M059J (cell line): ENCODE results near the gene THYN1. TPM values are rescaled to one million over a fixed set of nuclear protein-coding genes. Genes with fewer than 3 reads are reported as not detected.
A peak's percentile ranks its signal among the peaks of the same experiment; 100 is the strongest.

Source experiments
- DNase-seq: peaks from one replicate; pipeline ENCODE4 v3.0.0-alpha.2; 2012; ENCODE audit warnings: low read depth
- total RNA-seq: library from RNA; depleted of rRNA; stranded (reverse); fragments of >200 nt; shearing (Covaris generic); gene quantifications from 2 replicates; pipeline ENCODE4 v1.2.3, GENCODE V29; 2014

Gene THYN1
- total RNA-seq, 1 experiment from 2014 or later: 71.5 TPM

DNA sequence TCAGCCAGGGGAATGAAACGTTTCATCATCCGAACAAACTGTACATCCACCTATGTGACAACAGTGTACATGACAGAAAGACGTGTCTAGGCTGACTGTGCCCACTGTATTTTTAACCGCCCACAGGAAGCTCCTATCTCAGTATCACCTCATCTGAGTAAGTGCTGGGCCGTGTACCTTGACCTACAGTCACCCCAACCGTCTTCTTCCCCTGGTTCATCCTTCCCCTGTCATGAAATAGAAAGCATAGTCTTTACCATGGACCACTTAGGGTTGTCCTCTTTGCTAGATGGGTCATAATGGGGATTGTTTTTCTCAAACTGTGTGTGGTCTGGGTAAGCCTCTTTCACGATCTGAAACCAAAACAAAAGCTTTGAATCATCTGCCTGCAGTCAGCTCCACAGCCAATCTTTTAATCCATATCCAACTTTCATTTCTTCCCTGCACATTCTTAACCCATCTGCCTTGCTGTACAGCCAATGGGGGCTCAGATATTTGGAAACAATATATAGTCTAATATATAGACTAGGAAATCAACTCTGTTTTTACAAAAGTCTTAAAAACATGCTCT lies 4.2 kb downstream of the THYN1 start:
- no peak for DNase-seq

DNA sequence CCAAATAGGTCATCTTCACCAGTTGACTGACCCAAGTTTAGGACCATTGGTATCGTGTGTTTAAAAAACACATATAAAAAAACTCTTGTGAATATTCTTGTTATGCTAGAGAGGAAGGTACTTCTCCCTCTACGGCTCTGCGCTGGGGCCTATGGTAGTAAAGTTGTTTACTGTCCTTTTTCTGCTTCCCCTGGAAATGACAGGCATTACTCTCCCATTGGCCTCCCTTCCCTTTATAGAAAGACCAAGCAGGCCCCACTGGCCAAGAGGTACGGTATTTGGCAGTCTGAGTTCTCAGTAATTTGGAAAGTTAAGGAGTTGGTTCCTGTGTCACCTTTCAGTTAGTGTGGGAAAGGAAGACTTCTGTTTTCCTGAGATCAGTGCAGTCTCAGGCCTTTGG lies 6.5 kb downstream of the THYN1 start:
- no peak for DNase-seq

DNA sequence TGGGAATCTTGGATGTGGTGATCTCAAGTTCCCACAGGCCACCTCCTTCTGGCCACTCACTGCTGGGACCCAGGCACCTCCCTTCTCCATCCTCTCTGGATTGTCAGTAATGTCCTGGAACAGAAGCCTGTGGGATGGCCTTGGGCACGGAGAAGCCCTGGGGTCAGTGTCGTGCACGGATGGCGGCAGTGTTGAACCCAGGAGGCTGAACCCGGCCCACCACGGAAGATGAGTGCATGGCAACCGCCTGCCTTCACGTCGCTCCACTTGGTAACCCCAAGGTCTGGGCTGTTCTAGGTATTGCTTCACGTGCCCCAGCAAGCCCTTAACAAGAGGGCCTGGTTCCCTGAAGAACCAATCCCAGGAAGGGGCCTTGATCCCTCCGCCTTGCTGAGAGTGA lies 7.1 kb downstream of the THYN1 start:
- no peak for DNase-seq

DNA sequence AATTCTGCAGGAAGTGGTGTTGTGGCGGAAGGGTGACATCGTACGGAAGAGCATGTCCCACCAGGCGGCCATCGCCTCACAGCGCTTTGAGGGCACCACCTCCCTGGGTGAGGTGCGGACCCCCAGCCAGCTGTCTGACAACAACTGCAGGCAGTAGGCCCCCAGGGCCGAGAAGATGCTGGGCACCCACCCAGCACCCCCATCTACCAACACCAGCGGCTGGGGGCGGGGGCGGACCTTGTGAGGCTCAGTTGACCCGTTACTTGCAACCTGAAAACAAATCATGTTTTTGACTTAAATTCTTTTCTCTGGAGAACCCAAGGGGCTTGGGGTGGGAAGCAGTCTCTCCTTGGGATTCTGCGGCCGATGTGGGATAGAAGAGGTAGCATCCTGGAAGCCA lies 7.7 kb downstream of the THYN1 start:
- no peak for DNase-seq

DNA sequence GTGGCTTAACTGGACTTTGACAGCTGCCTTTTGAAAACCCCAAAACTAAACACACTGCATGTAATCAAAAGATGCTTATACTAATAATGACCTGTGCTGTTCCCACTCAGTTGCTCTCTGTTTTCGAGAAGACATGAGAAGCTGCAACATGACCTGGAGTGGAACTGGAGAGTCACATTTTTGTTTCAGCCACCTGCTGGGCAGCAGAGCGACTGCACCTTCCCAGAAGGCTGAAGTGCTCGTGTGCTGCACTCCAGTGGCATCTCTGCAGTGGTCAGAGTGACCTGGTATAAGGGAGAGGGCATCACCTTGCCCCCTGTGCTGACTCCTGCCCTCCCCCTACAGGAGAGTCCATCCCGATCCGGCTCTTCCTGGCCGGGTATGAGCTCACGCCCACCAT lies 8.6 kb downstream of the THYN1 start:
- no peak for DNase-seq

DNA sequence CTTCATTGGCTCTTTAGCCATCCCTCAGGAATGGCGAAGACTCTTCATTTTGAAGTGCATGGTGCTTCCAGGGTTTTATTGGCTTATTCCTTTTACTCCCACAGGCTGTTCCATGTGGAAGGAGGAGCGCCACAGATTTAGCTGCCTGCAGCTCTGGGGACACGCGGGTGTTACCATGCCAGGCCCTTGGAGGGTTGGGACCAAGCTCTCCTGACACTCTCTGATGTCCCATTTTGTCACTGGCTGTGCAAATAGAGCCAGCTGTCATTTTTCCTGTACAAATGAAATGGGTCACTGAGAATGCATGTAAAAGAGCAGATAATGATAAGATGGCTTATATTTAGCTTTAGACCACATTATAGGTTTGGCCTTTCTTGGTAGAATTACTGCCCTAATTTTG lies 9.2 kb downstream of the THYN1 start:
- DNase-seq: no peak

DNA sequence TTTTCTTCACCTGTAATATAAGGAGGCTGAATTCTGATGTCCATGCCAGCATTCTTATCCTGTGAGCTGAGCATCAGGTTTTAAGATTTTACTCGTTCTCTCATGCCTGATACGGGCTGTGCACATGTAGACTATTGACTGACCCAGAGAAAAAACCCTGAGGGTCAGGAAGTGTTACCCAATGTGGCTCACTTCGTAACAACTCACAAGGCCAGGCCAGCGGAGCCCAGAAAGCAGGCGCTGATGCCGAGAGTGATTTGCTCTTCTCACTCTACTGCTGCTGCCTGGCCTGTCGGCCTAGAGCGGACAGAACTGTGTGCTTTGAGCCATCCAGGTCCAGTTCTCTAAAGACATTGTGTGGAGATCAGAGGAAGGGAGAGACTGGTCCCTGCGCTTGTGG lies 10.8 kb downstream of the THYN1 start:
- no peak for DNase-seq

DNA sequence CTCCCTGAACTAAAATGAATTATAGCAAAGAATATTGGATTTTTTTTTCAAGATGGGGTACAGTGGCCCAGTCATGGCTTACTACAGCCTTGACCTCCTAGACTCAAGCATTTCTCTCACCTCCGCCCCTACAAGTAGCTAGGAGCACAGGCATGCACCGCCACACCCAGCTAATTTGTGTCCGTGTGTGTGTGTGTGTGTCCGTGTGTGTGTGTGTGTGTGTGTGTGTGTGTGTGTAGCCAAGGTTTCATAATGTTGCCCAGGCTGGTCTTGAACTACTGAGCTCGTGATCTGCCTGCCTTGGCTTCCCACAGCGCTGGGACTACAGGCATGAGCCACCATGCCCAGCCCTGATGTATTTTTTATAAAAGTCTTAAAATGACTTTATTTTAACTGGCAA lies 12.6 kb downstream of the THYN1 start:
- DNase-seq: no peak

DNA sequence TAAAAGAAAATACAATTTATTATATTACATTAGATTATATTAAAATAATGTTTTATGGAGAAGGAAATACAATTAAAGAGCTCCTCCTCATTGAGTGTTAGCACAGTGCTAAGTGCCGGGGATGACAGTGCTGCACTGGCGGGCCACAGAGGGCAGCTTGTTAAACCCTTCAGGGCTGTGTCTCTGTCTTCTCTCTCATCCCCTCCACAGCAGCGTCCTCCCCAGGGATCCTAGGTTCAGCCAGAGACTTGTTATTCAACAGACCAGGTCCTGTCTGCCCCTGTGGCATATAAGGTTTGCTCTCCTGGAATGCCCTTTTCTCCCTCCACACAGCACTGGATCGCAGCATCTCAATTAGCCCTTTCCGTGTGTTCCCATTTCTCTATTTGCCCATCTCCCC lies 14.2 kb downstream of the THYN1 start:
- no peak for DNase-seq

DNA sequence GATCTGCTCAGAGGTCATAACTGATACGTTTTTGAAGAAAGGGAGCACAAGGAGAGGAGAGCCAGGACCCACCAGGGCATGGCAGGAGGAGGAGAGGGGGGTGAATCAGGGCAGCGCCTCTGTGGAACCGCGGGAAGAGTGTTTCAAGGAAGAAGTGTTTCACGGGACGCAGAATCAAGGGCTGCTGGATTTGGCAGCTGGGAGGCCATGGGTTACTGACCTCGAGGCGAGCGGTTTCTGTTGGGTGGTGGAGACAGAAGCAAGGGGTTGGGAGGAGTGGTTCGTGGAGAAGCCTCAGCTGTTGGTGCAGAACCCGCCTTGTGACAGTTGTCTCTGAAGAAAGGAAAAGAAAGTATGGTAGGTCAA lies 15.6 kb downstream of the THYN1 start:
- no peak for DNase-seq

DNA sequence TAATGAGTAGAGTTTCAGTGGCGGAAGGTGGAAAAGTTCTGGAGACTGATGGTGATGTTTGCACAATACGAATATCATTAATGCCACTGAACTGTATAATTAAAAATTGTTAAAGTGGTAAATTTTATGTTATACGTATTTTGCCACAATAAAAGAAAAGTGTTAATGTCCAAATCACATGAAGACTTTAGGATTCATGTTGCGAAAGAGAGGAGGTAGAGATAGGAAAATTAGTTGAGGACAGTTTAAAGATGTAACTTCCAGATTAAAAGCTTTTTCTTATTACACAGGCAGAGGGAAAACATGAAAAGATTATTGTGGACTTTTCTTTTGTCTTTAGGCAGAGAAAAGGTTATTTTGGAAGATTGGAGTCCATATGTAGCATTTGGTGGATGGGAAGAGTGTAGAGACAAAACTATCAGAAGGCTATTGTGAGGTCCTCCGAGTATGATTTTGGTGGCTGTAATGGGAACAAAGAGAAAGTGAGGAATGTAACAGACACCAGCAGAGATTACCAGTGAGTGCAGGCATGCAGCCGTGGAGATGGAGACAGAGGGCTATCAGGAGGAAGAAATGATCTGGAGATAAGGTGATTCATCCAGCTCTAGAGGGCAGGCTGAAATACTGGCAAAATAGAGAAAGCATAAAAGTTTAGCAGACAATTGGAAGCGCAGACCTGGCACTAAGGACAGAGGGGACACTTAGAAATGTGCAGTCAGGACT lies 16.2 kb downstream of the THYN1 start:
- no peak for DNase-seq

DNA sequence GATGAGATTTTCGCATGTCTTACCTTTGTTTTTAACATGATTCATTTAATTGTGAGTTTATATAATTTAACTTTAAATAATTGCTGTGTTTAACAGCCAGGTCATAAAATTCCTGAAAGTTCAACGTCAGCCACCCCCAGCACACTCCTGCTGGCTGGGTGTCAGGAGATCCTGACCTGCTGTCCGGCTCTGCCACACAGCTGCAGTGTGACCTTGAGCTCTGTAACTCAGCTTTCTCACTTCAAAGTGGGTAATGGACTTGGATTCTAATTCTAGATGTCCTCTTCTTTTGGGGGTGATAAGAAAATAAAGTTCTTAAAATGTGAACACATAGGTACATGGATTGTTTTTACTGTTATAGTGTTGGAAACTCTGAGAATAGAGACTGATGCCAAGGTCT lies 17.8 kb downstream of the THYN1 start:
- no peak for DNase-seq

DNA sequence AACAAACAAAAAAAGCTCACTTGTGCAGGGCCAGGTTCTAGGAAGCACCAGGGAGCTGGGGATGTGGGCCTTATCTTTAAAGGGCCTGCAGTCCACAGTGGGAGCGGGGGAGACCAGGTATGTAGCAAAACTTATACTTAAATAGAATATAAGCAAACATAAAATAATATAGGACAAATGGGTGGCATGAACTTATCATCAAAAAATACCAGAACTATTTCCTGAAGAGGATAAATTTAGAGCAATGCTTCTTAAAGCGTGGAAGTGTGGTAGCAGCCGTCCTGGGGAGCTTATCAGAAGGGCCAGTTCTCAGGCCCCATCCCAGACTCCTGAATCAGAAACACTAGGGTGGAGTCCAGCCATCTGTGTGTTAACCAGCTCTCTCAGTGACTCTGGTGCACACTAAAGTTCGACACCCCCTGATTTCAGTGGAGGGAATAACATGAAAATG lies 19.4 kb downstream of the THYN1 start:
- DNase-seq: no peak

DNA sequence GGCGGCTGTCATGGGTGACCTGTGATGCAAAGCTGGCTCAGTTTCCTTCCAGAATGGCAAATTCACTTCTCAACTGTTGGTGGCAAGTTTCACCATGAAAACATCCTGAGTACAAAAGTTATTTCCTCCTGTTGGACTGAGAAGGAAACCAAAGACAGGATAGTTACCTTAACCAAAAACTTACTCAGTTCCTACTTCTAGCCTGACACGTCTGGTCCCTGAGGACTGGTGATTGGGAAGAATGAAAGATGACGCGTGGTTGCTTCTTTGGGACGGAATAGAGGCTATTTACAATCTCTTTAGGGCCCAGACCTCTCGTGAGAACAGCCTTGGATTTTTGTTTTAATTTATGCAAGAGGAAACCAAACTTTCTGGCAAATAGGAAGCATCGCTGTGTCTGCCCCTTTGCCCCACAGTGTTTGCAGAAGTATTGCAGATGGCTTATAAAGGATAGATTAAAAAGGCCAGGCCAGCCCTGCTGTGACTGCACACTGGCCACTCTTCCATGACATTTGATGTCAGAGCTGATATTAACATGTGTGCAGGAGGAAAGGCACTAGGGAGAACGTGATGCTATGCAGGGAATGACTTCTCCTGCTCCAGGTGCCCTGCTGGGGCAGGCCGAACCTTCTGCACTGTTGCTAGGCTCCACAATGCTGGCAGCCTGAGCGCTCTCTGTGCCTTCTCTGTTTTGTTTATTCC lies 21.0 kb downstream of the THYN1 start:
- no peak for DNase-seq

DNA sequence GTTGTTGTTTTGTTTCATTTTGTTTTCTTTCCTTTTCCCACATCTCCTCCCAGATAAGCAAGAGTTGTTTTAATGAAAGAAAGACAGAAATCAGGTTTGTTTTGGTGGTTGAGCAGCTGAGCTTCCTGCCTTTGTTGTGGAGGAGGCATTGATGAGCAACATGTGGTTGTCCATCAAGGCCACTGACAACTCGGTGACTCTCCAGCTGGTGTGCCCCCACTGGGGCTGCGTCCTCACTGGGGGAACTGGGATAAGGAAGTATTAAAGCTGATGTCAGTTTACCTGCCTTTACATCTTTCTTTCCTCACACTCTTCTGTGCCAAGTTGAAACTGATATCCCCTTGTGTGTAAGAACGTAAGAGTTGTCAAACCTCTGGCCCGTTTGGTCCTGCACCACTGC lies 22.8 kb downstream of the THYN1 start:
- DNase-seq: no peak

DNA sequence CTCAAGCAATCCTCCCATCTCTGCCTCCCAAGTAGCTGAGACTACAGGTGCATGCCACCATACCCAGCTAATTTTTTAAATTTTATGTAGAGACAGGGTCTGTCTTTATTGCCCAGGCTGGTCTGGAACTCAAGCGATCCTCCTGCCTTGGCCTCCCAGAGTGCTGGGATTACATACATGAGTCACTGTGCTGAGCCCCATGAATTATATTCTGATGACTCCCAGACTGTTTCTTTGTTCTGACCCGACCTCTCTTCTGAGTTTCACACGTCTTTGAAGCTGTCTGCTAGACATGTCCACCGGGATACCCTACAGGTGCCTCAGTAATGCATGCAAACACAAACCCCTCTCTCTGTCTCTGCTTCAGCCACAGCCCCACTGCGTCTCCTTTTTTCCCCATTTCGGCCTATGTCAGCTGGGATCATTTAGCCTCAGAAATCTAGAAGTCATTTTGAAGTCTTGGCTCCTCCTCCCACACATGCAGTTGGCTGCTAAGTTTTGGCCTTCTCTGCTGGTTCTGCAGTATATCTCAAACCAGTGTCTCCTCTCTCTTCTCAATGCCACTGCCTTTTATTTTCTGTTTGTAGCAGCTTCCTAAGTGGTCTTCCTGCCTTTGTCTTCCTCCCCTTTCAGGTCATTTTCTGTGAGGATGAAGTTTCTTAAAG lies 23.9 kb downstream of the THYN1 start:
- DNase-seq: peak; percentile 15

DNA sequence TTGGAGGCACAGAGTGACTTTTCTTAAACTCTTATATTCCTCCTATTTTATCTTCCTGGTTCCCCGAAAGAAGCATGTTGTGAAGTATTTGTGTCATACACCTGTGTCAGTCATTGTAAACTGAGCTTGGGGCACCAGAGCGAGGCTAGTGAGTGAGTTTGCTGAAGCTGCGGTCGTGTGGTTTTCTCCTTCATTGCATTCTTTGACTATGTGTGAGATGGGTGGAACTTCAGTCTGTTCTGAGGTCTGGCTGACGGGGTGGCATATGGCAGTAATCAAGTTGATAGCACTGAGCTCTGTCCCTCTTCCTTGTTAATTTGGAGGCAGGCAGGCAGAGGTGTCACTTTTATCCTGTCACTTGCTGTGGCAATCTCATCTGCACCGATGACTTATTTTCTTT lies 24.5 kb downstream of the THYN1 start:
- DNase-seq: no peak

DNA sequence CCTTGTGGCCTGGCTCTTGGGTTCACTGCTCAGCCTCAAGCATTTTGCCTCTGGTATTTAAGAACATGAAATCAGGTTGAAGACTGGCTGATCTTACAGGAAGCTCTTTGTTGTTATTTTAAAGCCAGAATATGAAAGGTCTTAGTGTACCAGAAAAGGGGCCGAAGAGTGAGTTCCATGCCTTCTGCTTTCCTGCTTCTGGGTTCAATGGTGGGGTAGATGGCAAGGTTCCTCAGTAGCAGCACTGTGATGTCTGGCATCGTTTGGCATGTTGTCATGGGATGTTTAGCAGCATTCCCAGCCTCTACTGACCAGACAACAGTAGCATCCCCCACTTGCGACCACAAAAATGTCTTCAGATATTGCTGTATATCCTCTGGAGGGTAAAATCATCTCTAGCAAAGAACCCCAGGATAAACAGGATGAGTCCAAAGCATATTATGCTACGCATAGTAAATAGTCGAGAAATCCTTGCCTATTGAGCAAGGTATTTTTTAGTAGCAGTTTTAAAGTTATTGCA lies 26.3 kb downstream of the THYN1 start:
- DNase-seq: no peak

DNA sequence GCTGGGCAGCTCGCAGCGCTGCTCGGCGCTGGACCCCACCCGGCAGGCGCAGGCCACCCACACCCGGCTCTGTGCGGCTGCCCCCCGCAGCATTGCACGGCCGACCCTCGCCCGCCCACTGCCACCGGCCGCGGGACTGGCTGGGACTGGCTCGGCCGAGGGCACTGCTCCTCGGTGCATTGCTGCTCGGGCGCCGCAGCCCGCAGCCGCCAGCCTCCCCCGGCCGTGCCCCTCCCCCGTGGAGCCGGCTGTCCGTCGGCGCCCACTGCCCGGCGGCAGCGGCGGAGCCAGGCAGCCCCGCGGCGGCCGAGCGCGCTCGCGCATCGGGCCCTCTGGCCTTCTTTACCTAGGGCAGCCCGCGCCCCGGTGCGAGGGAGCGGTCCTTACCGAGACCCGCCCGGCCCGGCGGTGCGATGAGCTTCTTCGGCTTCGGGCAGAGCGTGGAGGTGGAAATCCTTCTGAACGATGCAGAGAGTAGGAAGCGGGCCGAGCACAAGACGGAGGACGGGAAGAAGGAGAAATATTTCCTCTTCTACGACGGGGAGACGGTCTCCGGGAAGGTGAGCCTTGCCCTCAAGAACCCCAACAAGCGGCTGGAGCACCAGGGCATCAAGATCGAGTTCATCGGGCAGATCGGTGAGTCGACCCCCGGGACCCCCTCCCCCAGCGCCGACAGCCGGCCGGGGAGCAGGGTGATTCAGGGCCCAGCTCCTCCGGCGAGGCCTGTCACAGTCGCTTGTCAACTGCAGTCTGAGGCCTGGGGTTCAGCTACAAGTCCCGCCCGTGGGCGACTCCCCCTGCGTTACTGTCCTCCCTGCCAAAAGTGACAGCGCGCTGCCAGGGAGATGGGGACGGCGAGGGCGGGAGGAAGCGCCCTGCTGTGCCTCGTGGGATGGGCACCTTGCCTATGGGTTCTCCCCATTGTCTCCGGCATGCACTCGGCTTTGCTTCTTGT lies 28.2 kb downstream of the THYN1 start:
- DNase-seq: peak; percentile 58

DNA sequence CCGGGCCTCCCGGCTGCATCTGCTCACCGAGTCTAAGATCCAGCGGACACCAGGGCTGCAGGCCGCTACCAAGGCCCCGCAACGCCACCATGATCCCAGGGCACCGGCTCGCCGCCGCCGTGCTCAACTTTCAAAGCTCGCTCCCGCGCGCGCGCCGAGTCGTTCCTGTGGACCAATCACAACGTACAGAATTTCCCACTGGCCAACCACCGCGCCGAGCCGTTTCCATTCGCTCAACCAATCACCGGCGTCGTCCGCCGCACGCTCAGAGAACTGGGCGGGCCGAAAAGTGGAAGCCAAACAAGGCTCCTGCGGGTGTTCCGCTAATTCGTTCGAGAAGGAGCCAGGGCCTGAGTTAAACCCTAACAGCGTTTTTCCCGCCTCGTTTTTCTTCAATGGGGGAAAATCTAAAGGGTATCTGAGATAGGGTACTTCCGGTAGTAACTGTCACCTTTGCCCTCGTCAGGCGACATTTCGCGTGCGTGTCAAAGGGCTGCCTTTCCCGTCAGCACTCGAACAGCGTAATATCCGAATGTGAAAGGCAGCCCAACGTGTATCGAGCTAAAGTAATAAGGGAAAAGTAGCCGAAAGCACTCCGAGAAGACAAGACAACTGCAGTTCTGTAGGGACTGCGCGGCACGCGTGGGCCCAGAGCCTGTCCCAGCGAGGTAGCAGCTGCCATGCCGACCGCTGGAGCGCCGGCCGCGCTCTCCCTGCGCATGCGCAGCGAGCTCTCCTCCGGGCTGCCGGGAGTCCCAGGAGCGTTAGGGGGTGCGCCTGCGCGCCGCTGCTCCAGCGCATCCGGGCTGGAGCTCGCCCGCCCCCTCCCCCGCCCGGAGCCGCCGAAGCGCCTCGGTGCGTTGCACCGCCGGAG lies 29.1 kb downstream of the THYN1 start, which contains the start of the genes NCAPD3 and VPS26B:
Gene NCAPD3, minus strand, starts transcription at position 132 of the 874 bp plus-strand sequence. Its CDS starts 41 bp downstream, at position 91.
Gene VPS26B, plus strand, starts transcription at position 836 of the 874 bp plus-strand sequence. CDS start 452 bp downstream, outside the sequence.
- DNase-seq: peak; percentile 96
